GM19099 (cell line): ENCODE data around the gene ABTB1.

Experiments used
- POLR2A ChIP-seq: IDR thresholded peaks from 3 replicates; pipeline ENCODE4 v1.6.1; 2011; ENCODE audit warnings: low read depth; ENCODE audit not compliant: insufficient read length; ENCODE audit errors: extremely low read depth

ABTB1 gene

GRCh38 chr3:127645371-127646015 is 27.3 kb upstream of the ABTB1 start:
- TF ChIP-seq POLR2A: no peak

- TF ChIP-seq POLR2A: no peak
Measured at GRCh38 chr3:127646501-127647046, 26.2 kb upstream of the ABTB1 start.

- no peak for TF ChIP-seq POLR2A
Measured at GRCh38 chr3:127647166-127647844, 25.4 kb upstream of the ABTB1 start.

GRCh38 chr3:127647845-127648204 is 24.9 kb upstream of the ABTB1 start:
- TF ChIP-seq POLR2A: no peak

GRCh38 chr3:127650236-127650635 is 22.5 kb upstream of the ABTB1 start:
- no peak for TF ChIP-seq POLR2A

- TF ChIP-seq POLR2A: no peak
Measured at GRCh38 chr3:127651516-127652172, 21.1 kb upstream of the ABTB1 start.

- no peak for TF ChIP-seq POLR2A
Measured at GRCh38 chr3:127652246-127652995, 20.3 kb upstream of the ABTB1 start.

- TF ChIP-seq POLR2A: no peak
Measured at GRCh38 chr3:127654374-127654773, 18.4 kb upstream of the ABTB1 start.

GRCh38 chr3:127655641-127656040 is 17.1 kb upstream of the ABTB1 start:
- TF ChIP-seq POLR2A: no peak

- no peak for TF ChIP-seq POLR2A
Measured at GRCh38 chr3:127656906-127657305, 15.8 kb upstream of the ABTB1 start.

- no peak for TF ChIP-seq POLR2A
Measured at GRCh38 chr3:127658234-127658633, 14.5 kb upstream of the ABTB1 start.

- no peak for TF ChIP-seq POLR2A
Measured at GRCh38 chr3:127660621-127661251, 12.0 kb upstream of the ABTB1 start.

- TF ChIP-seq POLR2A: no peak
Measured at GRCh38 chr3:127661600-127661999, 11.2 kb upstream of the ABTB1 start.

GRCh38 chr3:127662001-127662469 is 10.7 kb upstream of the ABTB1 start:
- TF ChIP-seq POLR2A: no peak

GRCh38 chr3:127663151-127663550 is 9.6 kb upstream of the ABTB1 start:
- TF ChIP-seq POLR2A: no peak
